Central memory CD4-positive, alpha-beta T cell (primary cell): Measurements from ENCODE around the gene PDK1.

Experiments used
- DNase-seq: peaks from one replicate; pipeline ENCODE4 v3.0.0; 2022

The PDK1 gene

DNA sequence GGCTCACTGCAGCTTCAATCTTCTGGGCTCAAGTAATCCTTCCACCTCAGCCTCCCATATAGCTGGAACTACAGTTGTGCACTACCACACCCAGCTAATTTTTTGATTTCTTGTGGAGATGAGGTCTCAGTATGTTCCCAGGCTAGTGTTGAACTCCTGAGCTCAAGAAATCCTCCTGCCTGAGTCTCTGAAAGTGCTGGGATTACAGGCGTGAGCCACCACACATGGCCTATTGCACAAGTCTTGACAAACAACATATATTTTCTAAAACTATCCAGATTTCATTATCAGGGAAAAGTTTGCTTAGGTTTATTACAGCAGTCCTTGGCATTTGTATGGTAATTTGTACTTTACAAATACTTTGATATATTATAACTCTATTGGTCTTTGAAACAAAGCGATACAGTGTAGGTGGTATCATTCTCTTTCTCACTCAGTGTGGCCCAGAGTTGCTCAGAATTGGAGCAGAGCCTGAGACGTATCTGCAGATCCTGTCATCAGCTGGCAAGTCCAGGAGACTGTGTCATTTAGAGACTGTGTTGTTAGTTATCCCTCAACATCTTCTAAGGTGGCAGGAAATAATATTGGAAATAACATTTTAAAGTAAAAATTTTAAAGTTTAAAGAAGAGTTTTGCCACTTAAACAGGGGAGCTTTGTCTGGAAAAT lies 41.4 kb downstream of the PDK1 start:
- no peak for DNase-seq

DNA sequence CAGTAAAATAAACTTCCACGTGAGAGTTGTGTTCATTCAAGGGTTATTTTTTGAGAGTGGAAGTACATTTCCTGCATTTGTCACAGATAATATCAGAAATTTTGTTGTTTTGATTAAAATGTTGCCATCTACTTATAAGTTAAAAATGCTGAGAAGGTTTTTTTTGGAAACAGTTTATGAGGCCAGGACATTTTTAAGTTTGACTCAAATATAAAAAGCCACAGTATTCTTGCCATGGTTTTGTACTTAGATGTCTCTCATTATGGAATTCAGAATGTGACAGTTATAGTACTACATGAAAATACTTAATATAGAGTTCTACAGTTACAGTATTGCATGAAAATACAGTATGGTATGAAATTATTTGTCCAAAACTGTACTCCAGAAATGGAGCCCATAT lies 44.1 kb downstream of the PDK1 start:
- DNase-seq, result no peak

DNA sequence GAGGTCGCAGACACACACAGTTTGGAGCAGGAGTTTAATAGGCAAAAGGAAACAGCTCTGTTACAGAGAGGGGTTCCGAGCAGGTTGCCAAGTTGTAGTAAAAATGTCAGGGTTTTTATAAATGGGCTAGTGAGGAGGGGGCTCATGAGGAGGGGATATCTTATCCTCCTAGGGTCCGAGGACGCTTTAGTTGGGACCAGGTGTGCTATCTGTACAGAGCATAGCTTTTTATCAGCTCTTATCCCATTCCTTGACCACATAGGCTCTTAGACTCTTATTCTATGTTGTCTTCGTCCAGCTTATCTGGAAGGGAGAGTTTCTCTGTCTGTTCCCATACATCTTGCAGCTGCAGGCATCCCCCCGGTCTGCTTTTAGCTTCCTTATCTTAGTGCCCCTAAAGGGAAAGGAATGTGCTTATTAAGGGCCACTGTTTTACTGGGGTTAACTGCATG lies 44.7 kb downstream of the PDK1 start:
- no peak for DNase-seq

DNA sequence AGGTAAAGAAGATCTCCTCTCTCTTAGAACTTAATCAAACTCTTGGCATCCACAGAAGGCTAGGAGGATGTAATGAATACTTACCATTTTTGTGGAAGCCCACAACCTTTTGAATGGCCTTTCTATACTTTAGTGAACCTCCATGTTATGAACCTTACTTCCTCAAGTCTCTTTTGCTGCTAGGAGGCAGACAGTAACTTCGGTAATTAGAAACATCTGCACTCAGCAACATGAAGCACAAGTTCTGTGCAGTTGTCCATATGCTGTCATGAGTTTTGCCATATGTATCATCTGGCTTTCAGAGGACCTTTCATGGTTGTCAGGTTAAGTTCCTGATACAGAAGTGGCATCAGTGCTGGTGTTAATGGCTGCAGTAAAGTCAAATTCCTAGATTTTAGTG lies 50.4 kb downstream of the PDK1 start:
- DNase-seq, result no peak

DNA sequence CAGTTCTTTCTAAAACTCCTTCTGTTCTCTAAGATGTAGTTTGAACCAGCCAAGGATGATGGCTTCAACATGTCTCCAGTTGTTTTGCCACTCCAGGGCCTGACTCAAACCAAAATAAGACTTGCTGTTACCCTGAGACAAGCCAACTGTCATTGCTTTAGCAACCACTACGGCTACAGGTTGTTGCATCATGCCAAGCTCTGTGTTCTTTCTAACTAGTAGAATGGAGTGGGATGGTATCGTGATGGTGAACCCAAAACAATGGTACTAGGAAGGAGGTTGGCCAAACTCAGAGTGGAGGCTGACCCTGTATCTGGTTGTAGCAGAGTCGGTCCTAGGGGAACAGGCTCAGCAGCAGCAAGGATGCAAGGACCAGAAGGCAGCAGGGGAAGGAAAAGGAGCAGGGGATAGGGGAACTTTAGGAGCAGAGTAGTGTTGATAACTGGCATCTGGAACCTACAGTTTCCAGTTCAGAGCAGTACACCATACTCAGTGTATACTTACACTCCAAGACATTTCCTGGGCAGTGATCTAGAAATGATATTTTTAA lies 51.6 kb downstream of the PDK1 start:
- DNase-seq, result no peak

DNA sequence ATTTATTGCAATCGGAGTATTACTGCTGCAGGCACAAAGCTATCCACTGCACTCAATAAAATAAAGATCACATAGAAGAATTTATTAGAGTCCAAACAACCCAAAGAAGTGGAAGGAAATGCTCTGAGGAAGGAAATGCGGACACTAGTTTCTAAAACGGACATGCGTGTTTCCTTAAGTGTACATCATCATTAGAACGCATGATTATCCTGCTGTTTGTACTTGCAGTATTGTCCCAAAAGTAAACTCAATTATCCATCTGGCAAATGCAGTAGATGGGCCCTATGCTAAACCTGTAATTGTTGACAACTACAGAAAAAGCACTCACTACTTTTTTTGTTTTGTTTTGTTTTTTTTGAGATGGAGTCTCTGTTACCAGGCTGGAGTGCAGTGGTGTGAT lies 53.6 kb downstream of the PDK1 start:
- DNase-seq, result no peak

DNA sequence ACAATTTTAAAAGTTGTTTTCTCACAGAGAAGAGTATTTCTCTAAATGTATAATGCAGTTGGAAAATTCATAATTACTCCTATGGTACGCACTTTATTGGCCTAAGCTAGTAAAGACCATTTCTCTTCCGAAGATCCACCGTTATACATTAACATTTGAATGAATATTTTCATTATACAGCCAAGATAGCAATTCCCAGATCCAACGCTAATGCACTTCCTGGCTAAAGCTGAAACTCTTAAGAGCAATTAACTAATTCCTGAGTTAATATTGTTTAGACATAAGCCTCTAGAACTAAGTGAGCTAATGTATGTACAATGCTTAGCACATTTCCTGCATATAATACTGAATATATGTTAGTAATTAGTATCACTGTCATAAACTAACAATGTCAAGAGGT lies 56.2 kb downstream of the PDK1 start:
- no peak for DNase-seq

DNA sequence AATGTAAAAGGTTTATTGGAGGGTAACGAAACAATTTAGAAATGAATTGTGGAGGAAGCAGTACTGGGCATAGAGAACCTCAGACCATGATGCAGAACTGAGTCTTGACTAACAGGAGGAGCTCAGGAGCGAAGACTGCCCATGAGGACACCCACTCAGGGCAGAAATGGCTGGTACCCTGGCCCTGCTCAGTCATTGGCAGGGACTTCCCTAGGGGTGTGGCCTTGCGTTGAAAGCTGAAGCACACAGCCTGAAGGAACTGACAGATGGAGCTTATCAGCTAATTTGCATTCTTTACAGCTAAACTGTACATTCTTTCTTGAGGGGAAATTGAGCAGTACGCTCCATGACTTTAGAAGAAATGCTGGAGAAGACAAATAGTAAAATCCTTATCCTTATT lies 57.1 kb downstream of the PDK1 start:
- no peak for DNase-seq

DNA sequence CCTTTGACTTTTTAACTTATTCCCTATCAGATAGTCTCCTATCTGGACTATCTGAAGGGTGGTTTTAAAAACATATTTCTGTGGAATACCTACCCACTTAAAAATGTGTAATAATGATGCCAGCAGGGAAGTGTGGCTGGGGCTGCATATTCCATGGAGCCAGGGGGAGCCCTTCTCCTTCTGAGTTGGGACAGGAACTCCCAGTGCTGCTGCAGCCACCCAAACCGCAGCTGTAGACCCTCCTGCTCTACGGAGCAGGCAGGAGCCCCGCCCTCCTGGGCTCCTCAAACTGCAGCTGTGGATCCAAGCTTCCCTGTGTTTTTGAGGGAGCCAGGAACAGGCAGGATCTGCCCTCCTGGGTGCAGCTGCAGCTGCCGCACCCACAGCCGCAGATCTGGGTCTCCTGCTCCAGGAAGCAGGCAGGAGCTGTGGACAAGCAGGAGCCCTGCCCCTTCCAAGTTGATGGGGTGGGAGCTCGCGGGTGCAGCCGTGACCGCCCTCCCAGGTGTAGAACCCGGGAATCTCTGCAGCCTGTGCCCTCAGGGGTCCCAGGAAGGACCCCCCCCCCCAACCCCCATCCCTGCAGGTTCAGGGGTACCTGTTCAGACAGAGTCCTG lies 57.8 kb downstream of the PDK1 start:
- DNase-seq, result no peak

DNA sequence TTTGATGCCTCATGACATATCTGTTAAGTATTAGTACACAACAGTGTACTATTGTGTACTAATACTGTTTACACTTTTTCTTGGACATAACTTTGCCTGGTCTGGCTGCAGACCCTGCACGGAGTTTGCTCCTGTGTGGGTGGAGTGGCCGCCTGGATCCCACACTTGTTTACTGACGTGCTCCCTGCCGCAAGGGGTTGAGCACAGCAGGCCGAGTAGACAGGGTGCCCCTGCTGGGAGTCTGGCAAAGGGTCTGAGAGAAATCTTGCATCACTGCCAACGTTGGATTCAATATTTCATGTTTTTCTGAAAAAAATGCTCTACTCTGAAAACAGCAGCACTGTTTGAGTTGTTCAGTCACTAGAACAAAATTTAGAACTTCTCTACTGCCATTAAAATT lies 59.0 kb downstream of the PDK1 start:
- no peak for DNase-seq

DNA sequence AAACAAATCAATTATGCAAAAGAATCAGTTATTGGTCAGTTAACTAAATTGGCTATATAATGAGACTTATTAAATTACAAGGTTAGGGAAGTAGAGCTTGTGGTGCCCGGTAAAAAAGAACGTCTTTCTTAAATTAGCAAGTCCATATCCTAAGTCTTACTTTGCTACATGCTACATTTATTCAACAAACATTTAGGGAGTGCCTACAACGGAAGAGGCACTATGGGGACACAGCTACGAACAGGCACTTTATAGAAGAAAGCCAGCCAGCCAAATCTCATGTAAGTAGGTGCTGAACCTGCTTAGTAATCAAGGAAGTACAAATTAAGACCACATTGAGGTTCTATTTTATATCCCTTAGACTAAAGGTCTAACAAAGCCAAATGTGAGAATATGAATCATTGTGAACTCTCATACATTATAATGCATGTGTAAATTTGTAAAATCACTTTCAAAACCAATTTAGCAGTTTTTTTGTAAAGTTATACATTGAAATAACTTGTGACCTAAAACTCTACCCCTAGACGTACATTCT lies 59.9 kb downstream of the PDK1 start:
- DNase-seq, result no peak

DNA sequence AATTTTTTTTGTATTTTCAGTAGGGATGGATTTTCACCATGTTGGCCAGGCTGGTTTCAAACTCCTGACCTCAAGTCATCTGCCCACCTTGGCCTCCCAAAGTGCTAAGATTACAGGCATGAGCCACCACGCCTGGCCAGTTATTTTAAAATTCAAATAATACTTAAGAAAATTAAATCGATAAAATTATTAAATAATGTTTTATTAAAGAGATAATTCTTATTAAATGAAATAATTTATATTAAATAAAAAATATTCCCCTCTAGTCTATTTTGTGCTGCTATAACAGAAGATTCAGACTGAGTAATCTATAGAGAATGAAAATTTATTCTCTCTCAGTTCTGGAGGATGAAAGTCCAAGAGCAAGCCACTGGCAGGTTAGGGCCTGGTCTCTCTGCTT lies 61.2 kb downstream of the PDK1 start:
- DNase-seq, result no peak

DNA sequence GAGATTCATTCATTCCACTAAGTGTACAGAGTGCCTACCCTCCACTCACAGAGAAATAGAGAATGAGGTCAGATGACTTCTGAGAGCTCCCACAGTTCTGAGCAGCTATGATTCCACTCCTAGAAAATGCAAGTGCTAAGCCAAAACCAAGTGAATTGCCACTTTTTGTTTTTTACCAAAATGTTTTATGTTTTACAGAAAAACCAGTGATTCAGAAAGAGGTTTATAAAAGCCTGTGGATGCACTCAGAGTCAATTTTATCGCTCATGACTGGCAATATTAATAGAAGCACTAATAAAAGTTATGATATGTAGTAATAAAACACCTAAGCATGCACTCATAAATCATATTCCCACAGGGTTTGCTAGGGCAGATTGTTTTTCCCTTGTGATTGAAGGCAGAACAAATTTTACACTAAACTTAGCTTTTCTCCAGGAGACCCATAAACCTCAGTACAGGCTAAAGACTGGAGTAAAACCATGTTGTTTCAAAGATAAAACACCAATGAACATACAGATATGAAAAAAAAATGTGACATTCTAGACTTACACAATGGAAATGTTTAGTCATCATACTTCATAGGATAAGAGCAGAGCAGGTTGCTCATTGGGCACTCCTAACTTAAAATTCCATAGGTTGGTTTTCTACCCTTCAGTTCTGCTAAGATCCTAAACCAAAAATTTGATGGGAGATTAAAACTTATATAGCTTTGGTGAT lies 67.5 kb downstream of the PDK1 start:
- DNase-seq, result no peak

DNA sequence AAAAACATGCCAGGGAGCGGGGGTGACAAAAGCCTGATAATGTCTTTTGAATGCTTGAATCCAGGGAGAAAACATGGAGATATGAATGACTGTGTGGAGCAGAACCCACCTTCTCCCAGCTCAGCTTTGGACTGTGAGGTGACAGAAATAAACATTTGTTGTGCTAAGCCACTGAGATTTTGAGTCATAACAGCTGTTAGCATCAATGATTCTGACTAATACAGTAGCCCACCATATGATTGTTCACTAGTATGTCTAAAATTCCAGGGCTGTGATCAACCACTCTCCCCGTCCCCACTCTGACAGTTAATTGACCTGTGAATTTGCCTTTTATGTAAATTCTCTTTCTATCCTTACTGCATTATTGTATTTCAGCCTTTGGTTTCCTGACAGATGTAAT lies 69.1 kb downstream of the PDK1 start:
- DNase-seq, result no peak

DNA sequence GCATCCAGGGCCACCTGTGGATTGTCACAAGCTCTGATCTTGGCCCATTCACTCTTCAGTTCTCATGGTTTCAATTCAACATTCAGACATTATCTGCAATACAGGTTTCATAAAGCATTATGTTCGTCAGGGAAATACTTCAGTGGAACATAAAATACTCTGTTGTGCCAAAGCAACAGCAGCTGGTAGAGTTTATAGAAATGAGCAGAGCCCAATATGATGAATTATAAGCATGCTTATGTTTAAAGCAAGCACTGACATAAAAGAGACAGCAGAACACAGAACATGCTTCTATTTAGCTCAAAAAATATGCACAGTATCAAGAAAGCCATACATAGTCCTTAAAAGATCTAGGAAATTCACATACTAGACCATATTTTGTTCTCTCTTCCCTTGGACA lies 71.3 kb downstream of the PDK1 start:
- DNase-seq, result no peak

DNA sequence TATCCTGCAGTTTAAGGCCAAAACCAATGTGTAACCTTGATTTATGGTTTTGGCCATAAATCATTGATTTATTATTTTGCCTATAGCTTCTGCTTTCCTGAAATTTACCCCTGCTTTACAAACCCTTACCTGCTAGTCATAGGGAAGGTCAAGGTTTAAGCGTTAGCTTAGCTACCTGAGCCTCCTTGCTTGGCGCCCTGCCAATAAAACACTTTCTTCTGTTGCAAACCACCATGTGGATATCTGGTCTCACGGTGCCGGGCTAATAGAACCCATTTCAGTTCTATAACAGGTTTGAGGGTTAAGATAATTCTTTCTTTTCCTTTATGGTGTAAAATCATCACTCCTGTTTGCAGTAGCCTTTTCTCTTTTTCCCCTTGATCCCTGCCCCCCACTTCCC lies 72.2 kb downstream of the PDK1 start:
- no peak for DNase-seq

DNA sequence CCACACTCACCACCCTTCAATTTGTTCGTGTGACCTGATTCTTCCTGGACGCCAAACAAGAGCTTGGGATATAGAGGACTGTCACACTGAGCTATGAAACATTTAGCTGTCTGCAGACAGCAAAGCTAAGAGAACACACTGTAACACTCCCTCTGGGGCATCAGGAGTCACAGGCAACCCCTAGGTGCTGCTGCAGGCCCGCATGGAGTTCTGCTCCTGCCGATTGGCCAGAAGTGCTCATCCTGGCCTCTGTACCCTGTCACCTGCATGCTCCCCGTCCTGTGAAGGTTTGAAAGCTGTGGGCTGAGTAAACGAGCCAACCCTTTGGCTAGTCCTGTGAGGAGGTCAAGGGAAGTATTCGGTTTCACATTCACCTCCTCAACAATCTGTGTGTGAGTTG lies 73.7 kb downstream of the PDK1 start:
- no peak for DNase-seq

DNA sequence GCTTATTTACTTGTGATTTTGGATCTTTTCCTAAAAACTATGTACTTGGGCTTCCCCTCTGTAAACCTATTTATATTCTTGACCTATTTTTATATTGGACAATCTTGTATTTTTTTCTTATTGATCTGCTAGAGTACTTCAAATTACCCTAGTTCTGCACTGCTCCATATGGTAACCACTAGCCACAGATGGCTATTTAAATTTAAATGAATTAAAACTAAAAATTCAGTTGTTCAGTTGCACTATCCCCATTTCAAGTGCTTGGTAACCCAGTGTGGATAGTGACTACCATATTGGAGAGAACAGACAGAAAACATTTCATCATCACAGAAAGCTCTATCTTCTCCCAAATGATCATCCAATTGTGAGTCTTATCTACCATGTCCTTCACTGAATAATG lies 74.3 kb downstream of the PDK1 start:
- no peak for DNase-seq

DNA sequence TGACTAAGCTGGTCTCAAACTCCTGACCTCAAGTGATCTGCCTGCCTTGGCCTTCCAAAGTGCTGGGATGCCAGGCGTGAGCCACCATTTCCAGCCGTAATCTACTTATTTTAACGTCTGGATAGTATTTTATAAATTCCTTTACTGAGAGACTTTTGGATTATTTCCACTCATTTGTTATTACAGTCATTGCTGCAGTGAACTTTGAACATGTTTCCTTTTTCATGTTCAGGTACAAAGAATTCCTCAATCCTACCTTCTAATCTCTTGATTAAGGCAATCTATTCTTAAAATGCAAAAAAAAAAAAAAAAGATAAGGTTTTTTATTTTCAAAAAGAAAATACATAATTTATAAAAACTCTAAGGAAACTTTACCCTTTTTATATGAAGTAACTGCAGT lies 78.6 kb downstream of the PDK1 start:
- no peak for DNase-seq

DNA sequence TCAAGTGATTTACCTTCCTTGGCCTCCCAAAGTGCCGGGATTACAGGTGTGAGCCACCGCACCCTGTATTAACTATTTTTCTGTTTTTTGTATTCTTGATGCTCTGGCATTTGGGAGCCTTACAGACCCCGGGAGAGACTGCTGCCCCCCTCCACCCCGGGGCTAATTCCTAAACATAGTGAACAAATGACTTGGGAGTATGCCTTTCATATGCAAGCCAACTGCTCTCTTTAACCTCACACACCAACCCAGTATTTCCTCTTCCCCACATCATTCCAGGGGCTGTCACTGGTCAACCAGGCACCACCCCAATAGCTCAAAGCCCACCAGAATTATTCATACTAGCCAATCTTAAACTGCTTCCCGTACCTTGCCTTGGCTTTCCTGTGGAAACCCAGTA lies 79.7 kb downstream of the PDK1 start:
- no peak for DNase-seq

DNA sequence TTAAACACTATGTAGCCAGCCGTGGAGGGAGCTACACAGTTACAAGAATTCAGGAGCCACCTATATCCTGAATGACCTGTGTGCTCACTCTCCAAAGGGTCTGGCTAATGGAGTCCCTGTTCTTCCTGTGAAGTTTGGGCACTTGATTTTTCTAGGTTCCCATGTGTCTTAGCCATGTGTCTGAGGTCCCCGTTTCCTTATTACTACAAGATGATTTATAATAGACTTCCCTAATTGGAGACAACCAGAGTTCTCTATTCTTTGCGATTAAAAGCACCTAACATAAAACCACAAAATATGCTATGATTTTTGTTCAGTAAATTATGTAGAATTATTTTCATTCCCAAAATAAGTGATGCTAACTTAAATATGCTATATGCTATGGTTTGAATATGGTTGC lies 83.4 kb downstream of the PDK1 start:
- DNase-seq, result no peak

DNA sequence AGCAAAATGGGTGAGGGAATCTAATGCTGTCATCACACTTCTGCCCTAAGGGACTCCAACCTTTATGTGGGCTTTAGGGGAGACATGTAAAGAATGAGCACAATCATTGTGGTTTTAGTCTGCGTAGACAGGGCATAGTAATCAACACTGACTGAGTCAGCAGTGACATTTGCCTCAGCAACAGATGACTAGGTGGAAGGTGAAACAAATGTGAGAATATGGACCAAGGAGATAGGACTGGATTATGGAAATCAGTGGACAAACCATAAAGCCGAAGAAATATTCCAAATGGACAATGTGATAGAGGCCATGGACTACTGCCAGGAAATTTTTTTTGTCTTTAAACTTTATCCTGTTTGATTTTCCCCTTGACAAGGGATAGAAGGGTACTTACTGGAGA lies 83.9 kb downstream of the PDK1 start:
- no peak for DNase-seq

DNA sequence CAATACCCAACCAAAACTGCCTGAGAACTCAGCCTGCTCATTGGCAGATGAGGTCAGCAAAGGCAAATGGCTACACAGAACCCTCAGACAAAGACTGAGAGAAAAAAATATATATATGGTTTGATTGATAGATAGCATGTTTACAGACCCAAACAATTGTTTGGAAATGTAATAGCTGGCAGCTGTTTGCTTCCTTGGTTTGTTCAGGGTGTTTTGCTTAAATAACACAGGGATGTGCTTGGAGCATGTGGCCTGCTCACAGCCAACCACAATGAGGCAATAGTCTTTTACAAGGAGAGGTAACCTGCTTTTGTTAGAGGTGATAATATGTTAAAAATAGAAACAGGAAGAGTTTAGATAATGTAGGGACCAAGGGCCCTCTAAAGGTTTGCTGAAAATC lies 84.5 kb downstream of the PDK1 start:
- no peak for DNase-seq
